Endothelial cell of umbilical vein (primary cell): Measurements from ENCODE around the gene CNTN5. TPM values are rescaled to one million over a fixed set of nuclear protein-coding genes. Genes with fewer than 3 reads are reported as not detected.

Experiments used
- BruUV-seq: library from RNA; stranded (reverse); fragments of 400-500 nt; replicated peaks from 2 replicates; lab custom pipeline; 2021; lab: Mats Ljungman, UMichigan
- CTCF ChIA-PET: fragments of 300-600, 350-600 bp; sonication (Branson Sonifier 250); formaldehyde crosslinking; loops from one replicate; lab custom pipeline; 2021; ENCODE audit warnings: antibody characterized with exemption, inconsistent platforms; lab: Charles Lee
- POLR2A ChIA-PET: fragments of 300-600, 350-600 bp; sonication (Branson Sonifier 250); formaldehyde crosslinking; loops from one replicate; lab custom pipeline; 2021; ENCODE audit warnings: antibody characterized with exemption, inconsistent platforms; lab: Charles Lee
- DNase-seq: peaks from one replicate; pipeline ENCODE4 v3.0.0-alpha.2; 2011; ENCODE audit warnings: low read depth, low spot score
- FAIRE-seq: peaks from 2 replicates; lab custom pipeline; 2011; peaks lifted over from hg19 to GRCh38; lab: Jason Lieb, UNC
- H2AFZ ChIP-seq: 2 replicates; pipeline ENCODE4 v1.6.0; 2012; ENCODE audit warnings: low read depth, low read length, control low read depth, inconsistent platforms
- H3K27ac ChIP-seq: 2 replicates; pipeline ENCODE4 v1.5.1; 2011; ENCODE audit warnings: low read depth, mild to moderate bottlenecking, control low read depth, low read length, moderate library complexity; ENCODE audit not compliant: insufficient read depth
- H3K27me3 ChIP-seq, 2 experiments: 2 replicates each; pipeline versions ENCODE4 v1.6.0 to v1.6.1; 2011; ENCODE audit warnings: low read length in 2 of 2, mixed read lengths in 1 of 2; ENCODE audit not compliant: control insufficient read depth in 2 of 2, insufficient read depth in 2 of 2
- H3K36me3 ChIP-seq, 2 experiments: 2 replicates in 1 of 2; 3 replicates in 1 of 2; pipeline ENCODE4 v1.5.1; 2011; ENCODE audit warnings: low read length in 2 of 2, mild to moderate bottlenecking in 1 of 2, moderate library complexity in 1 of 2; ENCODE audit not compliant: control insufficient read depth in 2 of 2, insufficient read depth in 2 of 2; ENCODE audit errors: extremely low read depth in 1 of 2
- H3K4me1 ChIP-seq: 3 replicates; pipeline ENCODE4 v1.5.1; 2011; ENCODE audit warnings: mild to moderate bottlenecking, low read length; ENCODE audit not compliant: control insufficient read depth, insufficient read depth; ENCODE audit errors: extremely low read depth
- H3K4me2 ChIP-seq: 2 replicates; pipeline ENCODE4 v1.6.1; 2011; ENCODE audit warnings: low read length, control low read depth, mixed read lengths; ENCODE audit not compliant: insufficient read depth
- H3K4me3 ChIP-seq, 3 experiments: fragments of 200-600 bp in 1 of 3; sonication (generic), shearing (Covaris generic) in 1 of 3; replicated peaks in 1 of 3; 2 replicates each; pipeline ENCODE4 v1.5.1; 2011 to 2016; ENCODE audit warnings: control low read depth in 3 of 3, low read length in 3 of 3, mild to moderate bottlenecking in 2 of 3, inconsistent platforms in 1 of 3, low read depth in 1 of 3, moderate library complexity in 1 of 3; ENCODE audit not compliant: insufficient read depth in 1 of 3
- H3K79me2 ChIP-seq: 2 replicates; pipeline ENCODE4 v1.6.0; 2012; ENCODE audit warnings: low read length, inconsistent platforms; ENCODE audit not compliant: control insufficient read depth, insufficient read depth
- H3K9ac ChIP-seq: replicated peaks from 2 replicates; pipeline ENCODE3; 2011; ENCODE audit warnings: low read length, control low read depth; ENCODE audit not compliant: insufficient read depth; ENCODE audit errors: extremely low read depth
- H3K9me1 ChIP-seq: replicated peaks from 3 replicates; pipeline ENCODE4 v1.6.0; 2011; ENCODE audit warnings: mild to moderate bottlenecking, low read length; ENCODE audit not compliant: control insufficient read depth, insufficient read depth; ENCODE audit errors: extremely low read depth
- H3K9me3 ChIP-seq: replicated peaks from 2 replicates; pipeline ENCODE4 v1.5.1; 2012; ENCODE audit warnings: low read length, inconsistent platforms; ENCODE audit not compliant: control insufficient read depth, insufficient read depth
- H4K20me1 ChIP-seq: replicated peaks from 2 replicates; pipeline ENCODE3; 2011; ENCODE audit warnings: mild to moderate bottlenecking, low read length; ENCODE audit not compliant: control insufficient read depth, insufficient read depth; ENCODE audit errors: extremely low read depth
- CTCF ChIP-seq, 2 donors: IDR thresholded peaks; 1 replicate in 1 of 2; 2 replicates in 1 of 2; pipeline ENCODE4 v1.5.1; 2011; ENCODE audit warnings: low read length in 2 of 2, mild to moderate bottlenecking in 2 of 2, moderate library complexity in 2 of 2, control low read depth in 1 of 2, inconsistent platforms in 1 of 2, low read depth in 1 of 2; ENCODE audit not compliant: insufficient read depth in 1 of 2; ENCODE audit errors: extremely low read depth in 1 of 2
- EZH2 ChIP-seq: IDR thresholded peaks from 2 replicates; pipeline ENCODE4 v1.6.1; 2012; ENCODE audit warnings: borderline replicate concordance, low read depth, mild to moderate bottlenecking, moderate library complexity, low read length, inconsistent platforms; ENCODE audit not compliant: severe bottlenecking
- FOS ChIP-seq: IDR thresholded peaks from 2 replicates; pipeline ENCODE4 v1.6.1; 2011; ENCODE audit warnings: mild to moderate bottlenecking, low read length, moderate library complexity, borderline replicate concordance; ENCODE audit not compliant: insufficient read depth
- GATA2 ChIP-seq: IDR thresholded peaks from 2 replicates; pipeline ENCODE4 v1.7.0; 2011; ENCODE audit warnings: low read depth, mild to moderate bottlenecking, moderate library complexity, mixed read lengths, low read length; ENCODE audit not compliant: insufficient read length, insufficient read depth
- JUN ChIP-seq: IDR thresholded peaks from 2 replicates; pipeline ENCODE4 v1.6.1; 2011; ENCODE audit warnings: borderline replicate concordance, low read depth; ENCODE audit not compliant: insufficient read length, insufficient read depth
- MAX ChIP-seq: IDR thresholded peaks from 2 replicates; pipeline ENCODE4 v1.6.1; 2011; ENCODE audit not compliant: insufficient read depth, insufficient read length
- MYC ChIP-seq: IDR thresholded peaks from one replicate; pipeline ENCODE4 v1.6.1; 2011; ENCODE audit warnings: mild to moderate bottlenecking, low read depth, low read length
- POLR2A ChIP-seq: IDR thresholded peaks from 2 replicates; pipeline ENCODE4 v1.6.1; 2012; ENCODE audit warnings: low read depth, mild to moderate bottlenecking, control low read depth, low read length
- POLR2AphosphoS5 ChIP-seq: IDR thresholded peaks from 2 replicates; pipeline ENCODE4 v1.6.1; 2012; ENCODE audit warnings: low read depth, mild to moderate bottlenecking, control low read depth, low read length, moderate library complexity; ENCODE audit not compliant: insufficient read depth
- dilution Hi-C: fragments of 300-500 bp; cut with MboI; formaldehyde crosslinking; loops from one replicate; pipeline ENCODE4 v1.15.0; 2019; ENCODE audit warnings: low sequenced_read_pairs; ENCODE audit not compliant: extremely low pct_ligation_motif_present
- intact Hi-C: fragments of 100-400 bp; cut with micrococcal nuclease; formaldehyde crosslinking; loops from one replicate; pipeline ENCODE4 v1.10.0; 2022
- polyA plus RNA-seq, 4 experiments: library from polyadenylated mRNA; depleted of rRNA in 3 of 4; stranded (reverse) in 3 of 4; unstranded in 1 of 4; fragments of >200 nt; gene quantifications; 2 replicates each; pipeline versions ENCODE4 v1.2.1 to v1.2.3, GENCODE V29; 2011 to 2012; ENCODE audit warnings: missing spikeins in 1 of 4
- total RNA-seq: library from RNA; stranded (reverse); gene quantifications from 2 replicates; pipeline ENCODE4 v1.2.3, GENCODE V29; 2021

Gene CNTN5
- total and polyA plus RNA-seq, 2 donors (not counting 3 experiments of a cell fraction or from before 2014, with no cell fraction given), result not detected

- H3K36me3 ChIP-seq, result no peaks in the 10 kb centered on the region
- POLR2A ChIA-PET, result no interaction called here
- H3K9ac ChIP-seq, result no peak overlapping the region
- H3K79me2 ChIP-seq, result no peaks in the 10 kb centered on the region
- CTCF ChIA-PET, result no interaction called here
- H2AFZ ChIP-seq, result no peak overlapping the region
- TF ChIP-seq POLR2AphosphoS5 (no peak), EZH2 (no peak), FOS (no peak), MAX (no peak), GATA2 (no peak), POLR2A (no peak), MYC (no peak), CTCF (IDR thresholded peaks at IDR 0.05; ENCODE audit: extremely low read depth in 1 of 2, insufficient read depth in 1 of 2, low read depth in 1 of 2, low read length in 2 of 2) (no peak), JUN (no peak)
- no peaks in the 10 kb centered on the region for H3K4me1 ChIP-seq
- H3K4me3 ChIP-seq, result no peak overlapping the region
- no peaks in the 10 kb centered on the region for H3K9me3 ChIP-seq
- H3K9me1 ChIP-seq, result no peaks in the 10 kb centered on the region
- no peak overlapping the region for H3K27ac ChIP-seq
- intact Hi-C loops, result no loop called here
- H4K20me1 ChIP-seq, result no peaks in the 10 kb centered on the region
- FAIRE-seq (no peak), DNase-seq (no peak)
- dilution Hi-C loops, result no loop called here
- H3K4me2 ChIP-seq, result no peak overlapping the region
- H3K27me3 ChIP-seq, result no peaks in the 10 kb centered on the region
- no TSS peak for BruUV-seq
Observed at GRCh38 chr11:99200720-99201119, 180.0 kb downstream of the CNTN5 start.
